Subcutaneous adipose tissue (tissue), 4 donors: ENCODE results near the gene CELF4. TPM values are rescaled to one million over a fixed set of nuclear protein-coding genes. Genes with fewer than 3 reads are reported as not detected.

ENCODE experiments used
- total RNA-seq, 4 donors: library from RNA; depleted of rRNA; stranded (reverse); fragments of >200 nt; gene quantifications; one replicate each; pipeline ENCODE4 v1.1.0, GENCODE V29; 2016
- TF ChIP-seq, protein P1 (sequence below): fragments of 450-650 bp; IDR thresholded peaks from one replicate; pipeline ENCODE4 v1.5.1; 2016; ENCODE audit warnings: low read depth, mild to moderate bottlenecking, control low read depth, antibody characterized with exemption, moderate library complexity

Gene CELF4
- total RNA-seq, 4 donors from 2014 or later: not detected

DNA sequence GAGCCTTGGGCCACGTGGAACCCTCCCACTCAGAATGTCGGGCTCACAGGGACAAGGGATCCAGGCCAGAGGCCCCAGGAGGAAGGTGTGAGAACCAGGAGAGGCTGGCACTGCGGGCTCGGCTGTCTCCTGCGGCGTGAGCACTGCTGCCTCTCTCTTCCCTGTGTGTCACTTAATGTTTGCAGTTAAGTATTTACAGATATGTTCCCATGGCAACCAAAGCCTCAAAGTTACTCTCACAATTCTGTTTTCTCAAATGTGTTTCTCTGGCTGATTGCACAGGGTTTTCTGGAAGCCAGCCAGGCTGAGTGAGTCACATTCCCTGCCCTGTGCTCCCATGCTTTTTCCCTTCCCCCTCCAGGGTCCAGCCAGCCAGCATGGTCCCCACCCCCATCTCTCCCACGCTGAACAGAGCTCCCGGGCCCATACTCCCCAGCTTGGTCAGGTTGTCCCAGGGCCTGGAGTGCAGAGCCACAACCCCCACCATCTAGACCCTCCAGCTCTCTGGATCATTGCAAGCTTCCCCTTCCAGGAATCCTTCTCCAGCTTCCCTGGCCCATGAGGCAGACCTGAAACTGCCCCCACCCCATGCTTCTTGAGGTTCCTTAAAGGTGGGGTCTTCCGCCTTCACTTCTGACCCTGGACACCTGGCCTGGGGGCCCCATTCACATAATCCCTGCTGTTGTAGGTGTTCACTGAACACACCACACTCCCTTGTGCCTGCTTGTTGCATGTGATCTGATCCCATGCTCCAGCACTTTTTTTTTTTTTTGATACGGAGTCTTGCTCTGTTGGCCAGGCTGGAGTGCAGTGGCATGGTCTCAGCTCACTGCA is 265.9 kb downstream of the CELF4 start:
- TF ChIP-seq, protein P1, sequence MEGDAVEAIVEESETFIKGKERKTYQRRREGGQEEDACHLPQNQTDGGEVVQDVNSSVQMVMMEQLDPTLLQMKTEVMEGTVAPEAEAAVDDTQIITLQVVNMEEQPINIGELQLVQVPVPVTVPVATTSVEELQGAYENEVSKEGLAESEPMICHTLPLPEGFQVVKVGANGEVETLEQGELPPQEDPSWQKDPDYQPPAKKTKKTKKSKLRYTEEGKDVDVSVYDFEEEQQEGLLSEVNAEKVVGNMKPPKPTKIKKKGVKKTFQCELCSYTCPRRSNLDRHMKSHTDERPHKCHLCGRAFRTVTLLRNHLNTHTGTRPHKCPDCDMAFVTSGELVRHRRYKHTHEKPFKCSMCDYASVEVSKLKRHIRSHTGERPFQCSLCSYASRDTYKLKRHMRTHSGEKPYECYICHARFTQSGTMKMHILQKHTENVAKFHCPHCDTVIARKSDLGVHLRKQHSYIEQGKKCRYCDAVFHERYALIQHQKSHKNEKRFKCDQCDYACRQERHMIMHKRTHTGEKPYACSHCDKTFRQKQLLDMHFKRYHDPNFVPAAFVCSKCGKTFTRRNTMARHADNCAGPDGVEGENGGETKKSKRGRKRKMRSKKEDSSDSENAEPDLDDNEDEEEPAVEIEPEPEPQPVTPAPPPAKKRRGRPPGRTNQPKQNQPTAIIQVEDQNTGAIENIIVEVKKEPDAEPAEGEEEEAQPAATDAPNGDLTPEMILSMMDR: no peak

DNA sequence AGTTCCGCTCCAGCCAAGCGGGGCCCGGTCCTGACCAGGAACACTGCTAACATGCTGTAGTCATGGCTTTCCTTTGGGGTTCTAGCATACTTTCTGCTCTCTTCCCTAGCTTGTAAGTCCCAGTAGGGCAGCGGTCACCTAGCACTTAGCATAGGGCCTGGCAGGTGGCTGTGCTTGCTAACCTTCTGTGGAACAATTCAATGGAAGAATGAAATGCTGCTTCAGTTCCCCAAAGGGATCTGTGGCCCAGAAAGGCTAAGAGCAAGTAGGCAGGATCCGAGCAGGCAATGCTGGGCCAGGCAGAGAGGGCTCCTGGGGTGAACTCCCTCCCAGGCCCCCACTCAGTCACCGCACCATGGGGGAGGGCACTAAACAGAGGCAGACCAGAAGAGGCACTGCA is 266.8 kb downstream of the CELF4 start:
- TF ChIP-seq, protein P1: no peak

DNA sequence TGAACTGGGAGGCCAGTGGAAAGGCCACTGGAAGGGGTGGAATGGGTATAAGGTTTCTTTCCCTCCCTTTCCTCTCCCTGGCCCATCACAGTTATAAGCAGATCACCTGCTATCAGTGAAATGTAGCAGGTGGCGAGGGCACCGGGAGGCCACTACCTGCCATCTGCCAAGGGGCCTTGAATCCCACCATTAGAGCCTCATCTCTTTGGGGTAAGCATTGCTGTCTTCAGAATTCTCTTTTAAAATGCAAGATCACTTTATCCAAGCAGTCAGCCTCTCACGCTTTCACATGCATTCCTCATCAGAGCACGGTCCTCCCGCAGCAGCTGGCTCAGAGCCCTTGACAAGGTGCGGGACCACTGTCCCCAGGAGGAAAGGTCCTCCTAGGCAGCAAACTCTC is 268.5 kb downstream of the CELF4 start:
- TF ChIP-seq, protein P1: no peak

DNA sequence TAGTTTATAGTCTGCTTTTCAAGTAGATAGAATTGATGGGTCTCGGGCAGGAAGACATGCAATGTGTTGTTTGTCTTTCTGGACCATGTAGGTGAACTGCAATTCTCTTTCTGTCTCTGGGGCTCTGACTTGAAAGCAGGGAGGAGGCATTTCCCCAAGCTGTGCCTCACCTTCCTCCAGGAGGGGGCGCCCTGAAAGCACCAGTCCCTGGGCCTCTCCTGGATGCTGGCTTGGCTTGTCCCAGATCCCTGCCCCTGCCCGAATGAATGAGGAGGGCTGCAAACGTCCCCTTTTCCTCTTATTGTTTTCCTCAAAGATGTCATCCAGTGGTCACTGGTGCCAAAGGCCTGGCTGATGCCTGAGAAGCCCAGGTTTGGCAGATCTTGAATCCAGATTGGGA is 270.6 kb downstream of the CELF4 start:
- TF ChIP-seq, protein P1: no peak

DNA sequence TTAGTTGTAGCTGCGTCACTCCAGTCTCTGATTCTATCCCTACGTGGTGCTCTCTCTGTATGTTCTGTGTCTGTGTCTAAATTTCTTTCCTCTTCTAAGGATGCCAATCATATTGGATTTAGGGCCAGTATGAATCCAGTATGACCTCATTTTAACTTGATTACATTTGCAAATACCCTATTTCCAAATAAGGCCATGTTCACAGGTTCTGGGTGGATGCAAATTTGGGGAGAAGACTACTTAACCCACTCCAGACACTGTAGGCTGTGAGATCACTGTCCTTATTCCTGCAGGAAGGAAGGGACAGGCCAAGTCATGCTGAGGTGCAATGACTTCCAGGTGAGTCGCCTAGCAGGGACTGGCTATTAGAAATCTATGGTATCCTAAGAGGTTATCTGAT is 272.2 kb downstream of the CELF4 start:
- TF ChIP-seq, protein P1: no peak

DNA sequence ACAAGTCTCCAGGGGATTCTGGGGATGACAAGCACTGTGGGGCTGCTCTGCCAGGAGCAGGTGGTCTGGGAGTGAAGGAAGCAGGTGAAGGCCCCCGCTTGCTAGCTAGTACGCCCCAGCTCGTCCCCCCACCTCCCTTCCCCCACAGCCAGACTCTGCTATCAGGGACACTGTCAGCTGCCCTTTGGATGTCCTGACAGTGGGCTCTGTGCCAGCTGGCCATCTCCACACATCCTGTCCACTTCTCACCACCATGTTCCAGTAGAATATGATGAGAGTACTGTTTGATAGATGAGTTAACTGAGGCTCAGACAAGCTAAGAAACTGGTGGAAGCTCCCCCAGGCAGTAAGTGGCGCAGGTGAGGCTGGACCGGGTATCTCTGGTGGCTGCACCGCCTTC is 276.2 kb downstream of the CELF4 start:
- TF ChIP-seq, protein P1: no peak

DNA sequence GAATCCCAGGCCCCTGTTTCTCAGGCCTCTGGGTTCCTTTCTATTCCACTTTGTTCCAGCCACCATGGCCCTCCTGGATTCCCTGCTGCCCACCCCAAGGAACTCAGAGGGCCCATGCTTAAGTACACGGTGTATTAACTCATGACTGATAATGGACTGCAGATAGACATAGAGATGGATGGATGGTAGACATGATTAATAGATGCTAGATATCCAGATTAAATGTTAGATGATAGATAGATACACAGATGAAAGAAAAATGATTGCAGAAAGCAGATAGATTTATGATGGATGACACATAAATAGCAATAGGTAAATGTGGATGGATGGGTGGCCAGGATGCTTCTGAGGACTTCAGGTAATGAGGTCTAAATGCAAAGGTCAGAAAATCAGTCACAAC is 278.0 kb downstream of the CELF4 start:
- TF ChIP-seq, protein P1: no peak
